Panc1 (cell line): ENCODE measurements around the gene APH1A. TPM values are rescaled to one million over a fixed set of nuclear protein-coding genes. Genes with fewer than 3 reads are reported as not detected.

ENCODE experiments used
- ATAC-seq: fragments of 200-7000 bp; cut with Tn5 transposase; 2 replicates; pipeline ENCODE4 v1.9.1; 2020; ENCODE audit warnings: mild to moderate bottlenecking, moderate library complexity
- BruUV-seq: library from RNA; stranded (reverse); fragments of 400-500 nt; replicated peaks from 2 replicates; lab custom pipeline; 2021; lab: Mats Ljungman, UMichigan
- CTCF ChIA-PET: fragments of 300-600 bp; sonication (Branson Sonifier 250); formaldehyde crosslinking; loops from one replicate; lab custom pipeline; 2022; ENCODE audit warnings: antibody characterized with exemption; lab: Charles Lee
- POLR2A ChIA-PET: fragments of 300-600 bp; sonication (Branson Sonifier 250); formaldehyde crosslinking; loops from one replicate; lab custom pipeline; 2022; ENCODE audit warnings: antibody characterized with exemption; lab: Charles Lee
- DNase-seq: peaks from one replicate; pipeline ENCODE4 v3.0.0-alpha.2; 2010; ENCODE audit warnings: low read depth, low spot score
- H3K27ac ChIP-seq: 2 replicates; pipeline ENCODE4 v1.5.1; 2011; ENCODE audit warnings: mild to moderate bottlenecking, low read length, inconsistent platforms
- H3K27me3 ChIP-seq: fragments of 200-500 bp; sonication (Bioruptor generic); 2 replicates; pipeline ENCODE4 v1.6.0; 2014; ENCODE audit warnings: low read length, inconsistent platforms; ENCODE audit not compliant: control insufficient read depth, insufficient read depth
- H3K36me3 ChIP-seq: fragments of 200-500 bp; sonication (Bioruptor generic); 2 replicates; pipeline ENCODE4 v1.5.1; 2014; ENCODE audit warnings: inconsistent platforms, mild to moderate bottlenecking, low read length, moderate library complexity; ENCODE audit not compliant: control insufficient read depth, insufficient read depth
- H3K4me1 ChIP-seq: 2 replicates; pipeline ENCODE4 v1.5.1; 2011; ENCODE audit warnings: inconsistent platforms, mild to moderate bottlenecking, low read length, moderate library complexity; ENCODE audit not compliant: control insufficient read depth, insufficient read depth
- H3K4me3 ChIP-seq, 2 experiments: 2 replicates each; pipeline ENCODE4 v1.5.1; 2011 to 2012; ENCODE audit warnings: low read depth in 2 of 2, low read length in 2 of 2, mild to moderate bottlenecking in 2 of 2, inconsistent platforms in 1 of 2, moderate library complexity in 1 of 2
- H3K9me3 ChIP-seq: fragments of 200-500 bp; sonication (Bioruptor generic); 2 replicates; pipeline ENCODE4 v1.5.1; 2014; ENCODE audit warnings: low read depth, mild to moderate bottlenecking, inconsistent platforms, low read length, moderate library complexity; ENCODE audit not compliant: control insufficient read depth, insufficient read depth
- POLR2AphosphoS5 ChIP-seq: IDR thresholded peaks from 2 replicates; pipeline ENCODE4 v1.6.1; 2012; ENCODE audit warnings: mild to moderate bottlenecking, low read depth, low read length, moderate library complexity
- REST ChIP-seq, 2 experiments: IDR thresholded peaks; 2 replicates each; pipeline ENCODE4 v1.6.1; 2011 to 2012; ENCODE audit warnings: low read depth in 2 of 2, control low read depth in 1 of 2, low read length in 1 of 2, mild to moderate bottlenecking in 1 of 2, moderate library complexity in 1 of 2; ENCODE audit not compliant: insufficient read depth in 1 of 2
- SIN3A ChIP-seq: IDR thresholded peaks from 2 replicates; pipeline ENCODE4 v1.6.1; 2012; ENCODE audit warnings: low read depth, mild to moderate bottlenecking, low read length, moderate library complexity, borderline replicate concordance; ENCODE audit not compliant: insufficient read depth
- in situ Hi-C: cut with HindIII; loops from 2 replicates; pipeline ENCODE4 v1.10.0; 2016; ENCODE audit warnings: low sequenced_read_pairs, low pct_unique_long_range_greater_than_20kb
- intact Hi-C: fragments of 100-400 bp; cut with micrococcal nuclease; formaldehyde crosslinking; loops from one replicate; pipeline ENCODE4 v1.10.0; 2022; ENCODE audit not compliant: unreplicated experiment
- total RNA-seq: library from RNA; stranded (reverse); gene quantifications from one replicate; pipeline ENCODE4 v1.2.1, GENCODE V29; 2021; ENCODE audit not compliant: unreplicated experiment
- TF ChIP-seq, protein P1 (sequence below): fragments of 450-650 bp; IDR thresholded peaks from 2 replicates; pipeline ENCODE4 v1.5.1; 2017; ENCODE audit warnings: mild to moderate bottlenecking

The APH1A gene
- total RNA-seq, 1 experiment from 2014 or later: 146 TPM

DNA sequence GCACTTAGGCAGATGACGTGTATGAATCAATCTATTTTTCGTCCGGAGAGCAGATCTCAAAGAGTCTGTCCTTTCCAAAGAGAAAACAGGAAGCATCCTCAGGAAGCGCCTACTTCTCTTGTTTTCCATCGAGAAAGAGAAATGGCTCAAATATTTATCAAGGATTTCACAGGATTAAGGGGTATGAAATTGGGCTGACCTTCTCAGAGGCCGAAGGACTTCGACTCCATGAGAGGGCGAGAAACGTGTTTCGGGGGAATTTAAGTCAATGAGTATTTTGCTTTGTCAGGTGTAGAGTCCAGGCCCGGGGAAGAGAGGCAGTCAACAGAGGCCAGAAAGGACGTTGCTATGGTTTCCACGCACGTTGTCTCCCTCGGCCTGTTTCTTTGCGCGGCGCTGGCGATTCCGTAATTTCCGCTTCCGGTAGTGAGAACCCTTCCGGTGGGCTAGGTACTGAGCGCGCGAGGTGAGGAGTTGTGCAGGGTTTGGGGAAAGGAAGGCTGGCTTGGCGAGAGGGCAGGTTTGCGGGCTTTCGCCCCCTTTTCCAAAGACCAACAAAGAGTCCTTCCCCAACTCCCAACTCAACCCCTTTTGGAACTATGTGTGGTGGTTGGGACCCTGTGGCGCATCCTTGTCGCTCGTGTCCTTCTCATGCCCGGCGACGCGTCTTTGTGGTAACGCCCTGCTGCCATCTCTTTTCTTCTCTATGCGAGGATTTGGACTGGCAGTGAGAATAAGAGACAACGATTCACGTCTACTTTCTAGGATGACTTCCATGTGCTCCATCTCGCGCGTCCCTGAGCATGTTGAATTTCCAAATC, 24.8 kb upstream of the APH1A start, which contains the start of gene MRPS21:
TSS of gene MRPS21 (plus strand) at position 429 of the 821 bp plus-strand sequence. CDS start 506 bp downstream, outside the sequence.
- TSS peak; percentile 98 for BruUV-seq
- POLR2A ChIA-PET: no interaction called here
- intact Hi-C loops: no loop called here

GRCh38 chr1:150288822-150289221, 20.0 kb upstream of the APH1A start:
- in situ Hi-C loops: no loop called here
- H3K4me1 ChIP-seq: 0 out of 2 replicates have a peak, but pooled peaks cover 4% of the 10 kb centered on the region
- DNase-seq (no peak), ATAC-seq (no peak)
- ChIA-PET POLR2A (interaction anchor here (0.7 kb wide), 1 partner anchor 65 kb away, joined by 3 read pairs; no protein-coding TSS in a partner anchor), CTCF (no interaction called here)
- BruUV-seq: no TSS peak
- H3K4me3 ChIP-seq: no peak overlapping the region
- H3K9me3 ChIP-seq: no peaks in the 10 kb centered on the region
- intact Hi-C loops: no loop called here
- no peak overlapping the region for H3K27ac ChIP-seq
- TF ChIP-seq POLR2AphosphoS5: no peak
- TF ChIP-seq, protein P1, sequence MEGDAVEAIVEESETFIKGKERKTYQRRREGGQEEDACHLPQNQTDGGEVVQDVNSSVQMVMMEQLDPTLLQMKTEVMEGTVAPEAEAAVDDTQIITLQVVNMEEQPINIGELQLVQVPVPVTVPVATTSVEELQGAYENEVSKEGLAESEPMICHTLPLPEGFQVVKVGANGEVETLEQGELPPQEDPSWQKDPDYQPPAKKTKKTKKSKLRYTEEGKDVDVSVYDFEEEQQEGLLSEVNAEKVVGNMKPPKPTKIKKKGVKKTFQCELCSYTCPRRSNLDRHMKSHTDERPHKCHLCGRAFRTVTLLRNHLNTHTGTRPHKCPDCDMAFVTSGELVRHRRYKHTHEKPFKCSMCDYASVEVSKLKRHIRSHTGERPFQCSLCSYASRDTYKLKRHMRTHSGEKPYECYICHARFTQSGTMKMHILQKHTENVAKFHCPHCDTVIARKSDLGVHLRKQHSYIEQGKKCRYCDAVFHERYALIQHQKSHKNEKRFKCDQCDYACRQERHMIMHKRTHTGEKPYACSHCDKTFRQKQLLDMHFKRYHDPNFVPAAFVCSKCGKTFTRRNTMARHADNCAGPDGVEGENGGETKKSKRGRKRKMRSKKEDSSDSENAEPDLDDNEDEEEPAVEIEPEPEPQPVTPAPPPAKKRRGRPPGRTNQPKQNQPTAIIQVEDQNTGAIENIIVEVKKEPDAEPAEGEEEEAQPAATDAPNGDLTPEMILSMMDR: no peak
- no peaks in the 10 kb centered on the region; the same call in 1 of the 2 replicates for H3K36me3 ChIP-seq
- H3K27me3 ChIP-seq: no peaks in the 10 kb centered on the region

More for the DNA sequence above, 24.8 kb upstream of the APH1A start, which contains the start of gene MRPS21:
- H3K4me1 ChIP-seq: peaks cover 4% of the 10 kb centered on the region; the same call in 1 of the 2 replicates
- ATAC-seq (peak; percentile 99), DNase-seq (peak; percentile 76)
- no peaks in the 10 kb centered on the region for H3K27me3 ChIP-seq
- H3K27ac ChIP-seq: peak within 1 kb of the TSS; percentile 98
- peaks cover 7% of the 10 kb centered on the region for H3K36me3 ChIP-seq
- no peak for TF ChIP-seq REST (IDR thresholded peaks at IDR 0.05; ENCODE audit: insufficient read depth in 1 of 2, low read depth in 2 of 2, low read length in 1 of 2)
- peak; percentile 99 for TF ChIP-seq POLR2AphosphoS5
- peak; percentile 89; the same call in 1 of the 2 replicates for TF ChIP-seq SIN3A
- TF ChIP-seq, protein P1: no peak
- peak within 1 kb of the TSS; percentile 69 to 93 for H3K4me3 ChIP-seq
- in situ Hi-C loops: no loop called here
- CTCF ChIA-PET: no interaction called here
- H3K9me3 ChIP-seq: no peaks in the 10 kb centered on the region
